Measurements from ENCODE around the gene HOXB8. TPM values are rescaled to one million over a fixed set of nuclear protein-coding genes. Genes with fewer than 3 reads are reported as not detected.

Gene HOXB8
- total and polyA plus RNA-seq, 2 experiments from 2014 or later, result not detected

DNA sequence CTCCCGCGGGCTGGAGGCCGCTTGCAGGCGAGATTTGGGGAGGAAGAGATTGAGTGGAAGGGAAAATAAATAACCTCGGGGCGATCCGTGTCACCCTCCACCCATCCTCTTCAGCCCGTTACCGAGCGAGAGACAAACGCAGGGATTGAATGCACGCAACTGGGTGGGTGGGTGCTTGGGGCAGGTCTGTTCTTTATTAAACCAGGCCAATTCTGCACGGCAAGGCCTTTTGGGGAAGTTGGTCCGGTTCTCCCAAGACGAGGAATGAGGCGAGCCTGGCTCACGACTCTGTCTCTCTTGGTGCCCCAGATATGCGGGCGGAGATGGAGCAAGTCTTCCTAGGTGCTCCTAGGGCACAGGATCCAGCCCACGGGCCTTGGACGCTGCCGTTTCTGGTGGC lies 3.9 kb downstream of the HOXB8 start:
- no peaks in the 10 kb centered on the region; the same call in 2 of the 3 replicates for H3K36me3 Mint-ChIP-seq (ENCODE audit: low read depth)
- H3K27ac Mint-ChIP-seq, result no peak overlapping the region
- Histone ChIP-seq H3K4me2 (peak overlapping the region; percentile 84; the same call in 1 of the 2 replicates), H3K36me3 (ENCODE audit: insufficient read depth) (no peaks in the 10 kb centered on the region; the same call in 1 of the 2 replicates), H3K79me2 (replicated peaks; ENCODE audit: insufficient read depth) (no peaks in the 10 kb centered on the region), H3K4me3 (peak overlapping the region; percentile 51; the same call in 1 of the 2 replicates), H2AFZ (no peak overlapping the region), H3K4me1 (ENCODE audit: insufficient read depth) (peaks cover 39% of the 10 kb centered on the region; the same call in 1 of the 2 replicates), H3K27ac (ENCODE audit: low read depth) (no peak overlapping the region), H3K27me3 (ENCODE audit: insufficient read depth) (peaks cover 100% of the 10 kb centered on the region), H4K20me1 (replicated peaks; ENCODE audit: insufficient read depth) (peaks cover 53% of the 10 kb centered on the region), H3F3A (replicated peaks; ENCODE audit: low read depth) (peaks cover 45% of the 10 kb centered on the region), H3K9me2 (ENCODE audit: insufficient read depth) (no peaks in the 10 kb centered on the region)
- H3K4me3 Mint-ChIP-seq, result peak overlapping the region; percentile 66
- H3K4me1 Mint-ChIP-seq, result peaks cover 24% of the 10 kb centered on the region
- TF ChIP-seq, protein P1, sequence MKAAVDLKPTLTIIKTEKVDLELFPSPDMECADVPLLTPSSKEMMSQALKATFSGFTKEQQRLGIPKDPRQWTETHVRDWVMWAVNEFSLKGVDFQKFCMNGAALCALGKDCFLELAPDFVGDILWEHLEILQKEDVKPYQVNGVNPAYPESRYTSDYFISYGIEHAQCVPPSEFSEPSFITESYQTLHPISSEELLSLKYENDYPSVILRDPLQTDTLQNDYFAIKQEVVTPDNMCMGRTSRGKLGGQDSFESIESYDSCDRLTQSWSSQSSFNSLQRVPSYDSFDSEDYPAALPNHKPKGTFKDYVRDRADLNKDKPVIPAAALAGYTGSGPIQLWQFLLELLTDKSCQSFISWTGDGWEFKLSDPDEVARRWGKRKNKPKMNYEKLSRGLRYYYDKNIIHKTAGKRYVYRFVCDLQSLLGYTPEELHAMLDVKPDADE (IDR thresholded peaks at IDR 0.05), result no peak
- TF ChIP-seq, protein P2, sequence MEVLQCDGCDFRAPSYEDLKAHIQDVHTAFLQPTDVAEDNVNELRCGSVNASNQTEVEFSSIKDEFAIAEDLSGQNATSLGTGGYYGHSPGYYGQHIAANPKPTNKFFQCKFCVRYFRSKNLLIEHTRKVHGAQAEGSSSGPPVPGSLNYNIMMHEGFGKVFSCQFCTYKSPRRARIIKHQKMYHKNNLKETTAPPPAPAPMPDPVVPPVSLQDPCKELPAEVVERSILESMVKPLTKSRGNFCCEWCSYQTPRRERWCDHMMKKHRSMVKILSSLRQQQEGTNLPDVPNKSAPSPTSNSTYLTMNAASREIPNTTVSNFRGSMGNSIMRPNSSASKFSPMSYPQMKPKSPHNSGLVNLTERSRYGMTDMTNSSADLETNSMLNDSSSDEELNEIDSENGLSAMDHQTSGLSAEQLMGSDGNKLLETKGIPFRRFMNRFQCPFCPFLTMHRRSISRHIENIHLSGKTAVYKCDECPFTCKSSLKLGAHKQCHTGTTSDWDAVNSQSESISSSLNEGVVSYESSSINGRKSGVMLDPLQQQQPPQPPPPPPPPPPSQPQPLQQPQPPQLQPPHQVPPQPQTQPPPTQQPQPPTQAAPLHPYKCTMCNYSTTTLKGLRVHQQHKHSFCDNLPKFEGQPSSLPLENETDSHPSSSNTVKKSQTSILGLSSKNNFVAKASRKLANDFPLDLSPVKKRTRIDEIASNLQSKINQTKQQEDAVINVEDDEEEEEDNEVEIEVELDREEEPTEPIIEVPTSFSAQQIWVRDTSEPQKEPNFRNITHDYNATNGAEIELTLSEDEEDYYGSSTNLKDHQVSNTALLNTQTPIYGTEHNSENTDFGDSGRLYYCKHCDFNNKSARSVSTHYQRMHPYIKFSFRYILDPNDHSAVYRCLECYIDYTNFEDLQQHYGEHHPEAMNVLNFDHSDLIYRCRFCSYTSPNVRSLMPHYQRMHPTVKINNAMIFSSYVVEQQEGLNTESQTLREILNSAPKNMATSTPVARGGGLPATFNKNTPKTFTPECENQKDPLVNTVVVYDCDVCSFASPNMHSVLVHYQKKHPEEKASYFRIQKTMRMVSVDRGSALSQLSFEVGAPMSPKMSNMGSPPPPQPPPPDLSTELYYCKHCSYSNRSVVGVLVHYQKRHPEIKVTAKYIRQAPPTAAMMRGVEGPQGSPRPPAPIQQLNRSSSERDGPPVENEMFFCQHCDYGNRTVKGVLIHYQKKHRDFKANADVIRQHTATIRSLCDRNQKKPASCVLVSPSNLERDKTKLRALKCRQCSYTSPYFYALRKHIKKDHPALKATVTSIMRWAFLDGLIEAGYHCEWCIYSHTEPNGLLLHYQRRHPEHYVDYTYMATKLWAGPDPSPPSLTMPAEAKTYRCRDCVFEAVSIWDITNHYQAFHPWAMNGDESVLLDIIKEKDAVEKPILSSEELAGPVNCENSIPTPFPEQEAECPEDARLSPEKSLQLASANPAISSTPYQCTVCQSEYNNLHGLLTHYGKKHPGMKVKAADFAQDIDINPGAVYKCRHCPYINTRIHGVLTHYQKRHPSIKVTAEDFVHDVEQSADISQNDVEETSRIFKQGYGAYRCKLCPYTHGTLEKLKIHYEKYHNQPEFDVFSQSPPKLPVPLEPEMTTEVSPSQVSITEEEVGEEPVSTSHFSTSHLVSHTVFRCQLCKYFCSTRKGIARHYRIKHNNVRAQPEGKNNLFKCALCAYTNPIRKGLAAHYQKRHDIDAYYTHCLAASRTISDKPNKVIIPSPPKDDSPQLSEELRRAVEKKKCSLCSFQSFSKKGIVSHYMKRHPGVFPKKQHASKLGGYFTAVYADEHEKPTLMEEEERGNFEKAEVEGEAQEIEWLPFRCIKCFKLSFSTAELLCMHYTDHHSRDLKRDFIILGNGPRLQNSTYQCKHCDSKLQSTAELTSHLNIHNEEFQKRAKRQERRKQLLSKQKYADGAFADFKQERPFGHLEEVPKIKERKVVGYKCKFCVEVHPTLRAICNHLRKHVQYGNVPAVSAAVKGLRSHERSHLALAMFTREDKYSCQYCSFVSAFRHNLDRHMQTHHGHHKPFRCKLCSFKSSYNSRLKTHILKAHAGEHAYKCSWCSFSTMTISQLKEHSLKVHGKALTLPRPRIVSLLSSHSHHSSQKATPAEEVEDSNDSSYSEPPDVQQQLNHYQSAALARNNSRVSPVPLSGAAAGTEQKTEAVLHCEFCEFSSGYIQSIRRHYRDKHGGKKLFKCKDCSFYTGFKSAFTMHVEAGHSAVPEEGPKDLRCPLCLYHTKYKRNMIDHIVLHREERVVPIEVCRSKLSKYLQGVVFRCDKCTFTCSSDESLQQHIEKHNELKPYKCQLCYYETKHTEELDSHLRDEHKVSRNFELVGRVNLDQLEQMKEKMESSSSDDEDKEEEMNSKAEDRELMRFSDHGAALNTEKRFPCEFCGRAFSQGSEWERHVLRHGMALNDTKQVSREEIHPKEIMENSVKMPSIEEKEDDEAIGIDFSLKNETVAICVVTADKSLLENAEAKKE (CRISPR knock-in tag; IDR thresholded peaks at IDR 0.05), result no peak
- TF ChIP-seq EZH2 (IDR thresholded peaks at IDR 0.05; ENCODE audit: low read depth, unreplicated experiment) (no peak), CREB1 (CRISPR knock-in tag; IDR thresholded peaks at IDR 0.05; ENCODE audit: low read depth) (no peak), ZNF331 (CRISPR knock-in tag; IDR thresholded peaks at IDR 0.05; ENCODE audit: low read depth) (no peak)
- peaks cover 99% of the 10 kb centered on the region for H3K27me3 Mint-ChIP-seq (ENCODE audit: insufficient read depth, low read depth, poor library complexity)
- DNase-seq (ENCODE audit: low spot score) (no peak), ATAC-seq (no peak)
- H3K9me3 Mint-ChIP-seq, result peaks cover 3% of the 10 kb centered on the region; the same call in 2 of the 3 replicates
